GM12878 (cell line): ENCODE results near the gene CHKA. TPM values are rescaled to one million over a fixed set of nuclear protein-coding genes. Genes with fewer than 3 reads are reported as not detected.

Experiments
- ATAC-seq: fragments of 200-7000 bp; cut with Tn5 transposase; 3 replicates; pipeline ENCODE4 v1.9.1; 2020; ENCODE audit warnings: mild to moderate bottlenecking, moderate library complexity
- BruUV-seq: library from RNA; stranded (reverse); fragments of 400-500 nt; replicated peaks from 2 replicates; lab custom pipeline; 2021; lab: Mats Ljungman, UMichigan
- CTCF ChIA-PET: fragments of 300-600 bp; sonication (Branson Sonifier 250); formaldehyde crosslinking; extraction: SDS; loops from one replicate; lab custom pipeline; 2021; ENCODE audit warnings: inconsistent platforms; lab: Yijun Ruan, JAX
- POLR2A ChIA-PET: fragments of 350-600 bp; formaldehyde crosslinking; extraction: SDS; loops from one replicate; lab custom pipeline; 2021; ENCODE audit warnings: inconsistent platforms; lab: Charles Lee
- RAD21 ChIA-PET: fragments of 300-600 bp; sonication (Branson Sonifier 250); formaldehyde crosslinking; loops from one replicate; lab custom pipeline; 2023; ENCODE audit warnings: antibody characterized with exemption; ENCODE audit not compliant: unreplicated experiment; lab: Charles Lee
- SMC1A ChIA-PET: fragments of 300-600 bp; sonication (Branson Sonifier 250); formaldehyde crosslinking; loops from one replicate; lab custom pipeline; 2023; ENCODE audit not compliant: unreplicated experiment, uncharacterized antibody; lab: Charles Lee
- DNase-seq: peaks from one replicate; pipeline ENCODE4 v3.0.0-alpha.2; 2011; ENCODE audit warnings: low read depth, low spot score
- FAIRE-seq: peaks from 3 replicates; lab custom pipeline; 2011; peaks lifted over from hg19 to GRCh38; lab: Jason Lieb, UNC
- H2AFZ ChIP-seq: 2 replicates; pipeline ENCODE4 v1.6.0; 2011; ENCODE audit warnings: low read depth, low read length, control low read depth; ENCODE audit not compliant: control insufficient read depth
- H3K27ac ChIP-seq: 2 replicates; pipeline ENCODE4 v1.5.1; 2011; ENCODE audit warnings: control low read depth; ENCODE audit not compliant: control insufficient read depth, insufficient read depth
- H3K27me3 ChIP-seq, 2 experiments: replicated peaks in 1 of 2; 2 replicates each; pipeline versions ENCODE4 v1.6.0 to v1.6.1; 2011; ENCODE audit warnings: low read length in 1 of 2; ENCODE audit not compliant: control insufficient read depth in 2 of 2, insufficient read depth in 2 of 2
- H3K36me3 ChIP-seq, 2 experiments: 2 replicates each; pipeline ENCODE4 v1.5.1; 2011; ENCODE audit warnings: low read length in 1 of 2; ENCODE audit not compliant: control insufficient read depth in 2 of 2, insufficient read depth in 2 of 2
- H3K4me1 ChIP-seq: 2 replicates; pipeline ENCODE4 v1.6.1; 2011; ENCODE audit warnings: mild to moderate bottlenecking, low read length, moderate library complexity, mixed read lengths; ENCODE audit not compliant: control insufficient read depth, insufficient read depth
- H3K4me2 ChIP-seq: 2 replicates; pipeline ENCODE4 v1.6.0; 2011; ENCODE audit warnings: control low read depth; ENCODE audit not compliant: control insufficient read depth, insufficient read depth
- H3K4me3 ChIP-seq: fragments of 200-600 bp; sonication (generic); 2 replicates; pipeline ENCODE4 v1.5.1; 2016
- H3K79me2 ChIP-seq: 2 replicates; pipeline ENCODE4 v1.6.0; 2011; ENCODE audit warnings: low read length; ENCODE audit not compliant: control insufficient read depth, insufficient read depth
- H3K9ac ChIP-seq: 2 replicates; pipeline ENCODE4 v1.8.0; 2011; ENCODE audit warnings: low read length, control low read depth, mixed read lengths; ENCODE audit not compliant: control insufficient read depth, insufficient read depth
- H3K9me3 ChIP-seq: replicated peaks from 3 replicates; pipeline ENCODE4 v1.5.1; 2011; ENCODE audit warnings: mild to moderate bottlenecking, low read length; ENCODE audit not compliant: control insufficient read depth, insufficient read depth
- H4K20me1 ChIP-seq: 2 replicates; pipeline ENCODE4 v1.6.0; 2011; ENCODE audit not compliant: control insufficient read depth, insufficient read depth
- MTA3 ChIP-seq: IDR thresholded peaks from 2 replicates; pipeline ENCODE4 v1.6.1; 2012; ENCODE audit warnings: low read length, inconsistent platforms, borderline replicate concordance
- WGBS: methylation state at CpG from one replicate; pipeline ENCODE4 v1.1.6; 2016; ENCODE audit warnings: low lambda C conversion rate; ENCODE audit not compliant: insufficient replicate concordance, insufficient coverage; ENCODE audit errors: missing lambda C conversion rate; 5-methylcytosine and 5-hydroxymethylcytosine counted together
- in situ Hi-C: fragments of 300-500 bp; cut with MboI; formaldehyde crosslinking; loops from 9 replicates; pipeline ENCODE4 v1.14.3; 2018; ENCODE audit warnings: mixed read lengths
- intact Hi-C: fragments of 100-400 bp; cut with micrococcal nuclease; formaldehyde crosslinking; loops from one replicate; pipeline ENCODE4 v1.14.2; 2022; ENCODE audit not compliant: unreplicated experiment
- polyA plus RNA-seq, 11 experiments: library from polyadenylated mRNA; depleted of rRNA in 4 of 11; unstranded in 6 of 11; stranded (reverse) in 5 of 11; fragments of >200 nt; fragmentation: Nextera tagmentation in 4 of 11; fragmentation: Illumina TruSeq in 1 of 11; extraction: Ambion mirVana in 4 of 11; extraction: Trizol in 1 of 11; gene quantifications; 1 replicate in 1 of 11; 2 replicates in 10 of 11; pipeline versions ENCODE4 v1.2.1 to v1.2.3, GENCODE V29; 2011 to 2016; ENCODE audit warnings: inconsistent platforms in 2 of 11, missing spikeins in 2 of 11, low read depth in 1 of 11
- total RNA-seq, 4 experiments: library from RNA; depleted of rRNA in 3 of 4; stranded (reverse); fragments of >200 nt in 3 of 4; fragmentation: Illumina TruSeq in 1 of 4; extraction: Trizol in 1 of 4; gene quantifications; 2 replicates each; pipeline versions ENCODE4 v1.2.1 to v1.2.3, GENCODE V29; 2013 to 2021
- TF ChIP-seq, protein P1 (sequence below): IDR thresholded peaks from 2 replicates; pipeline ENCODE4 v1.6.1; 2012; ENCODE audit warnings: improper control_type of control experiment, low read depth, low read length; ENCODE audit not compliant: insufficient replicate concordance

Gene CHKA
- total and polyA plus RNA-seq, 10 of the 15 experiments (the other 5 are each of a cell fraction or from before 2014, with no cell fraction given) = 5.2 to 29.2 (median 21.2) TPM

DNA sequence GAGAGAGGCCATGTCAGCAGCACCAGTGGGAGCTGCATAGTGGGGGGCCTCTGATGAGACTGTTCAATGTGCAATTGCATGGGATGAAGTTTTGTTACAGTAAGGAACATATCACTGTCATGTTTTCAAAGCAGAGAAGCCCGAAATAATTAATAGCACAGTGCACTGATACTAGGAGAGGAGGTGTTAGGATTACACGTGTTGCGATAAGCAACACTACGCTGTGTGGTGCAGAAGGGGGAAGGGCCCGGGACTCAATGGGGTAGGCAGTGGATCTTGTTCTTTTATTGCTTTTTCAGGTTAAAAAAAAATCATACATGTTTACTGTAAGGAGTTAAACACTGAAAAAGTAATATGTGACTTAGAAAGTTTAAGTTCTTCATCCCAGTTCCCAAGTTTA lies 53.2 kb downstream of the CHKA start:
- ATAC-seq (no peak), FAIRE-seq (no peak)
- SMC1A ChIA-PET = no interaction called here

More for the DNA sequence above, 53.2 kb downstream of the CHKA start:
- H4K20me1 ChIP-seq = no peaks in the 10 kb centered on the region
- H3K27ac ChIP-seq = no peak overlapping the region
- no peak overlapping the region for H3K4me2 ChIP-seq
- CTCF ChIA-PET = no interaction called here
- DNase-seq = no peak
- in situ Hi-C loops = no loop called here
- H2AFZ ChIP-seq = no peak overlapping the region
- no peak overlapping the region for H3K4me3 ChIP-seq
- no peaks in the 10 kb centered on the region for H3K79me2 ChIP-seq
- no TSS peak for BruUV-seq
- TF ChIP-seq, protein P1, sequence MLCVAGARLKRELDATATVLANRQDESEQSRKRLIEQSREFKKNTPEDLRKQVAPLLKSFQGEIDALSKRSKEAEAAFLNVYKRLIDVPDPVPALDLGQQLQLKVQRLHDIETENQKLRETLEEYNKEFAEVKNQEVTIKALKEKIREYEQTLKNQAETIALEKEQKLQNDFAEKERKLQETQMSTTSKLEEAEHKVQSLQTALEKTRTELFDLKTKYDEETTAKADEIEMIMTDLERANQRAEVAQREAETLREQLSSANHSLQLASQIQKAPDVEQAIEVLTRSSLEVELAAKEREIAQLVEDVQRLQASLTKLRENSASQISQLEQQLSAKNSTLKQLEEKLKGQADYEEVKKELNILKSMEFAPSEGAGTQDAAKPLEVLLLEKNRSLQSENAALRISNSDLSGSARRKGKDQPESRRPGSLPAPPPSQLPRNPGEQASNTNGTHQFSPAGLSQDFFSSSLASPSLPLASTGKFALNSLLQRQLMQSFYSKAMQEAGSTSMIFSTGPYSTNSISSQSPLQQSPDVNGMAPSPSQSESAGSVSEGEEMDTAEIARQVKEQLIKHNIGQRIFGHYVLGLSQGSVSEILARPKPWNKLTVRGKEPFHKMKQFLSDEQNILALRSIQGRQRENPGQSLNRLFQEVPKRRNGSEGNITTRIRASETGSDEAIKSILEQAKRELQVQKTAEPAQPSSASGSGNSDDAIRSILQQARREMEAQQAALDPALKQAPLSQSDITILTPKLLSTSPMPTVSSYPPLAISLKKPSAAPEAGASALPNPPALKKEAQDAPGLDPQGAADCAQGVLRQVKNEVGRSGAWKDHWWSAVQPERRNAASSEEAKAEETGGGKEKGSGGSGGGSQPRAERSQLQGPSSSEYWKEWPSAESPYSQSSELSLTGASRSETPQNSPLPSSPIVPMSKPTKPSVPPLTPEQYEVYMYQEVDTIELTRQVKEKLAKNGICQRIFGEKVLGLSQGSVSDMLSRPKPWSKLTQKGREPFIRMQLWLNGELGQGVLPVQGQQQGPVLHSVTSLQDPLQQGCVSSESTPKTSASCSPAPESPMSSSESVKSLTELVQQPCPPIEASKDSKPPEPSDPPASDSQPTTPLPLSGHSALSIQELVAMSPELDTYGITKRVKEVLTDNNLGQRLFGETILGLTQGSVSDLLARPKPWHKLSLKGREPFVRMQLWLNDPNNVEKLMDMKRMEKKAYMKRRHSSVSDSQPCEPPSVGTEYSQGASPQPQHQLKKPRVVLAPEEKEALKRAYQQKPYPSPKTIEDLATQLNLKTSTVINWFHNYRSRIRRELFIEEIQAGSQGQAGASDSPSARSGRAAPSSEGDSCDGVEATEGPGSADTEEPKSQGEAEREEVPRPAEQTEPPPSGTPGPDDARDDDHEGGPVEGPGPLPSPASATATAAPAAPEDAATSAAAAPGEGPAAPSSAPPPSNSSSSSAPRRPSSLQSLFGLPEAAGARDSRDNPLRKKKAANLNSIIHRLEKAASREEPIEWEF = no peak
- no peak for TF ChIP-seq MTA3
- TF ChIP-seq, all 136 proteins: peak for 0
- H3K27me3 ChIP-seq = no peaks in the 10 kb centered on the region
- no peaks in the 10 kb centered on the region for H3K9me3 ChIP-seq
- WGBS = 96% methylated on average over 5 of the region's 5 CpGs
- POLR2A ChIA-PET = no interaction called here
- H3K36me3 ChIP-seq = peaks cover 17 to 43% of the 10 kb centered on the region in 2 experiments
- no peaks in the 10 kb centered on the region for H3K4me1 ChIP-seq
- H3K9ac ChIP-seq = no peak overlapping the region
- intact Hi-C loops = no loop called here
- RAD21 ChIA-PET = no interaction called here
